Measurements from ENCODE around the gene GOLGA6L10.

DNA sequence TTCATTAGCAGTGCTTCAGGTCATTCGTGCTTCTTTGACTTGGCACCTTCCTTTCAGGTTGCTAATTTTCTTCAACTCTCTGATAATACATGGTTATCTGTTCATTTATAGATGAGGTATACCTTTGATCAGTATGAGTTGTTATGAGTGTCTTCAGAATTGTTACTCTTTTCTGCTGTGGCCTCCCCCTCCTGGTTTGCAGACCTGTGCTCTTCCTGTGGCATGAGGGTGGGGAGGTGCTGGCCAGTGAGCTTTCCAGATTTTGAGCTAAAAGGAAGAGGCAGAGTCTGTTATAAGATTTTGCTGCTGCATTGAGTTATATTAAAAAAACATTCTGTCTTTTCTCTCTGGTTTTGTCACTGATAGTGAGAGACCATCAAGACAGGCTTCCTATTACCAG, 49.5 kb upstream of the GOLGA6L10 start:
- TF ChIP-seq, protein P1, sequence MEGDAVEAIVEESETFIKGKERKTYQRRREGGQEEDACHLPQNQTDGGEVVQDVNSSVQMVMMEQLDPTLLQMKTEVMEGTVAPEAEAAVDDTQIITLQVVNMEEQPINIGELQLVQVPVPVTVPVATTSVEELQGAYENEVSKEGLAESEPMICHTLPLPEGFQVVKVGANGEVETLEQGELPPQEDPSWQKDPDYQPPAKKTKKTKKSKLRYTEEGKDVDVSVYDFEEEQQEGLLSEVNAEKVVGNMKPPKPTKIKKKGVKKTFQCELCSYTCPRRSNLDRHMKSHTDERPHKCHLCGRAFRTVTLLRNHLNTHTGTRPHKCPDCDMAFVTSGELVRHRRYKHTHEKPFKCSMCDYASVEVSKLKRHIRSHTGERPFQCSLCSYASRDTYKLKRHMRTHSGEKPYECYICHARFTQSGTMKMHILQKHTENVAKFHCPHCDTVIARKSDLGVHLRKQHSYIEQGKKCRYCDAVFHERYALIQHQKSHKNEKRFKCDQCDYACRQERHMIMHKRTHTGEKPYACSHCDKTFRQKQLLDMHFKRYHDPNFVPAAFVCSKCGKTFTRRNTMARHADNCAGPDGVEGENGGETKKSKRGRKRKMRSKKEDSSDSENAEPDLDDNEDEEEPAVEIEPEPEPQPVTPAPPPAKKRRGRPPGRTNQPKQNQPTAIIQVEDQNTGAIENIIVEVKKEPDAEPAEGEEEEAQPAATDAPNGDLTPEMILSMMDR (IDR thresholded peaks at IDR 0.05), result no peak
- TF ChIP-seq POLR2A (IDR thresholded peaks at IDR 0.05) (no peak), POLR2AphosphoS5 (IDR thresholded peaks at IDR 0.05) (no peak)
